Hepatocyte (in vitro differentiated cells): Measurements from ENCODE around the gene RNF151.

Experiments used
- CTCF ChIP-seq: fragments of 200-600 bp; sonication (generic); IDR thresholded peaks from 2 replicates; pipeline ENCODE4 v1.5.1; 2016; ENCODE audit warnings: antibody characterized with exemption, mild to moderate bottlenecking; ENCODE audit not compliant: poor library complexity
- EZH2 ChIP-seq: fragments of 200-600 bp; sonication (generic); IDR thresholded peaks from 2 replicates; pipeline ENCODE4 v1.6.1; 2016; ENCODE audit warnings: antibody characterized with exemption, mild to moderate bottlenecking, borderline replicate concordance
- EZH2phosphoT487 ChIP-seq: fragments of 200-600 bp; sonication (generic); IDR thresholded peaks from one replicate; pipeline ENCODE4 v1.6.1; 2018; ENCODE audit warnings: antibody characterized with exemption, mild to moderate bottlenecking, low read depth, moderate library complexity; ENCODE audit not compliant: unreplicated experiment, severe bottlenecking

GRCh38 chr16:2005646-2006045, 39.0 kb downstream of the RNF151 start:
- TF ChIP-seq EZH2 (no peak), CTCF (no peak), EZH2phosphoT487 (no peak)
